OCI-M2 (cell line): ENCODE results near the gene ATP2A3.

Experiments used
- DNase-seq: peaks from one replicate; lab custom pipeline; 2025; ENCODE audit not compliant: unreplicated experiment; lab: John Stamatoyannopoulos, UW

ATP2A3 gene

GRCh38 chr17:3974138-3974687 lies 10.0 kb upstream of the ATP2A3 start:
- peak; percentile 51 for DNase-seq

- DNase-seq = no peak
Measured at GRCh38 chr17:3973495-3974137, 9.4 kb upstream of the ATP2A3 start.

- no peak for DNase-seq
Measured at GRCh38 chr17:3972931-3973330, 8.7 kb upstream of the ATP2A3 start.

- no peak for DNase-seq
Measured at GRCh38 chr17:3972281-3972731, 8.1 kb upstream of the ATP2A3 start.

- no peak for DNase-seq
Measured at GRCh38 chr17:3970668-3971067, 6.4 kb upstream of the ATP2A3 start.

- no peak for DNase-seq
Measured at GRCh38 chr17:3969963-3970362, 5.7 kb upstream of the ATP2A3 start.

- DNase-seq = no peak
Measured at GRCh38 chr17:3968886-3969524, 4.8 kb upstream of the ATP2A3 start.

- no peak for DNase-seq
Measured at GRCh38 chr17:3968015-3968414, 3.8 kb upstream of the ATP2A3 start.

- DNase-seq = no peak
Measured at GRCh38 chr17:3966720-3967363, 2.6 kb upstream of the ATP2A3 start.

- DNase-seq = peak; percentile 79
Measured at GRCh38 chr17:3965118-3965800, 1.0 kb upstream of the ATP2A3 start.

- DNase-seq = peak; percentile 38
Measured at GRCh38 chr17:3963237-3964201, 718 bp downstream of the ATP2A3 start.

- no peak for DNase-seq
Measured at GRCh38 chr17:3962965-3963236, 1.3 kb downstream of the ATP2A3 start.

GRCh38 chr17:3962217-3962964 lies 1.8 kb downstream of the ATP2A3 start:
- DNase-seq = no peak

GRCh38 chr17:3961564-3962047 lies 2.6 kb downstream of the ATP2A3 start:
- DNase-seq = no peak

- no peak for DNase-seq
Measured at GRCh38 chr17:3960764-3961163, 3.5 kb downstream of the ATP2A3 start.

GRCh38 chr17:3959921-3960601 lies 4.2 kb downstream of the ATP2A3 start:
- no peak for DNase-seq

GRCh38 chr17:3959295-3959899 lies 4.8 kb downstream of the ATP2A3 start:
- no peak for DNase-seq

GRCh38 chr17:3957735-3958599 lies 6.3 kb downstream of the ATP2A3 start:
- no peak for DNase-seq
